Endothelial cell of umbilical vein (primary cell): ENCODE measurements around the gene PPEF2.

Experiments
- EZH2 ChIP-seq: IDR thresholded peaks from 2 replicates; pipeline ENCODE4 v1.6.1; 2012; ENCODE audit warnings: borderline replicate concordance, low read depth, mild to moderate bottlenecking, moderate library complexity, low read length, inconsistent platforms; ENCODE audit not compliant: severe bottlenecking
- POLR2A ChIP-seq: IDR thresholded peaks from 2 replicates; pipeline ENCODE4 v1.6.1; 2012; ENCODE audit warnings: low read depth, mild to moderate bottlenecking, control low read depth, low read length
- POLR2AphosphoS5 ChIP-seq: IDR thresholded peaks from 2 replicates; pipeline ENCODE4 v1.6.1; 2012; ENCODE audit warnings: low read depth, mild to moderate bottlenecking, control low read depth, low read length, moderate library complexity; ENCODE audit not compliant: insufficient read depth
- TF ChIP-seq, protein P1 (sequence below), 2 donors: IDR thresholded peaks; 1 replicate in 1 of 2; 2 replicates in 1 of 2; pipeline ENCODE4 v1.5.1; 2011; ENCODE audit warnings: low read length in 2 of 2, mild to moderate bottlenecking in 2 of 2, moderate library complexity in 2 of 2, control low read depth in 1 of 2, inconsistent platforms in 1 of 2, low read depth in 1 of 2; ENCODE audit not compliant: insufficient read depth in 1 of 2; ENCODE audit errors: extremely low read depth in 1 of 2
- TF ChIP-seq, protein P2 (sequence below): IDR thresholded peaks from 2 replicates; pipeline ENCODE4 v1.6.1; 2011; ENCODE audit not compliant: insufficient read depth, insufficient read length

DNA sequence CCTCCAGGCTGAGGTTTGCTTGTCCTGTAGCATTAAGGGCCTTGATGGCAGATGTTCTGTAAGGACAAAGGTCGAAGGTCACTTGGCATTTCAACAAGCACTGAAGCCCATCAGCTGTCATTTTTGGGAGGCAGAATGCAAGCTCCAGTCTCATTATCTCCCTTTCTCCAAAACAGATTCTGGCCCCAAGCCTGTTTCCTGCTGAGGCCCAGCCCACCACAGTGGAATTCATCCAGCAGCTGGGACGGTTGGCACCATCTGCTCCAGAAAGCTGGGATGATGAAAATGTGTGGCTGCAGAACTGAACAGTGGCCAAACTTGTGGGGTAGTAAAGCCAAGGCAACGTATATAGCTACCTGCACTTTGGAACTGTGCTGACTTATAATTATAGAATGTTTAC lies 17.7 kb upstream of the PPEF2 start:
- TF ChIP-seq, protein P1, sequence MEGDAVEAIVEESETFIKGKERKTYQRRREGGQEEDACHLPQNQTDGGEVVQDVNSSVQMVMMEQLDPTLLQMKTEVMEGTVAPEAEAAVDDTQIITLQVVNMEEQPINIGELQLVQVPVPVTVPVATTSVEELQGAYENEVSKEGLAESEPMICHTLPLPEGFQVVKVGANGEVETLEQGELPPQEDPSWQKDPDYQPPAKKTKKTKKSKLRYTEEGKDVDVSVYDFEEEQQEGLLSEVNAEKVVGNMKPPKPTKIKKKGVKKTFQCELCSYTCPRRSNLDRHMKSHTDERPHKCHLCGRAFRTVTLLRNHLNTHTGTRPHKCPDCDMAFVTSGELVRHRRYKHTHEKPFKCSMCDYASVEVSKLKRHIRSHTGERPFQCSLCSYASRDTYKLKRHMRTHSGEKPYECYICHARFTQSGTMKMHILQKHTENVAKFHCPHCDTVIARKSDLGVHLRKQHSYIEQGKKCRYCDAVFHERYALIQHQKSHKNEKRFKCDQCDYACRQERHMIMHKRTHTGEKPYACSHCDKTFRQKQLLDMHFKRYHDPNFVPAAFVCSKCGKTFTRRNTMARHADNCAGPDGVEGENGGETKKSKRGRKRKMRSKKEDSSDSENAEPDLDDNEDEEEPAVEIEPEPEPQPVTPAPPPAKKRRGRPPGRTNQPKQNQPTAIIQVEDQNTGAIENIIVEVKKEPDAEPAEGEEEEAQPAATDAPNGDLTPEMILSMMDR (IDR thresholded peaks at IDR 0.05; ENCODE audit: extremely low read depth in 1 of 2, insufficient read depth in 1 of 2, low read depth in 1 of 2, low read length in 2 of 2): no peak
- TF ChIP-seq EZH2 (no peak), POLR2AphosphoS5 (no peak), POLR2A (no peak)
- TF ChIP-seq, protein P2, sequence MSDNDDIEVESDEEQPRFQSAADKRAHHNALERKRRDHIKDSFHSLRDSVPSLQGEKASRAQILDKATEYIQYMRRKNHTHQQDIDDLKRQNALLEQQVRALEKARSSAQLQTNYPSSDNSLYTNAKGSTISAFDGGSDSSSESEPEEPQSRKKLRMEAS: no peak
